CD4-positive, alpha-beta memory T cell (primary cell): ENCODE results near the gene API5. TPM values are rescaled to one million over a fixed set of nuclear protein-coding genes. Genes with fewer than 3 reads are reported as not detected.
"Not testable (repeated sequence)": the region's sequence is repeated elsewhere in the genome, so short reads cannot be mapped to it uniquely, and the experiment has no call there.

Source experiments
- CTCF ChIA-PET: fragments of 350-600 bp; sonication (Branson Sonifier 250); formaldehyde crosslinking; loops from one replicate; lab custom pipeline; 2021; ENCODE audit warnings: inconsistent platforms; ENCODE audit not compliant: partially characterized antibody; lab: Charles Lee
- POLR2A ChIA-PET: fragments of 350-600 bp; sonication (Branson Sonifier 250); formaldehyde crosslinking; loops from one replicate; lab custom pipeline; 2021; ENCODE audit not compliant: partially characterized antibody; lab: Charles Lee
- DNase-seq, 5 donors: peaks; one replicate each; pipeline versions ENCODE4 v3.0.0 to v3.0.0-alpha.2; 2020 to 2022; ENCODE audit warnings: mixed read lengths in 1 of 5
- H3K27ac ChIP-seq: one replicate; pipeline ENCODE4 v1.7.0; 2013; ENCODE audit warnings: low read depth, low read length
- H3K27me3 ChIP-seq: 2 replicates; pipeline ENCODE4 v1.7.0; 2013; ENCODE audit warnings: mild to moderate bottlenecking, low read length, moderate library complexity; ENCODE audit not compliant: insufficient read depth
- H3K36me3 ChIP-seq: 2 replicates; pipeline ENCODE4 v1.7.0; 2013; ENCODE audit warnings: mild to moderate bottlenecking, low read length, moderate library complexity; ENCODE audit not compliant: insufficient read depth
- H3K4me1 ChIP-seq: 2 replicates; pipeline ENCODE4 v1.7.0; 2013; ENCODE audit warnings: mild to moderate bottlenecking, low read length, moderate library complexity; ENCODE audit not compliant: insufficient read depth
- H3K4me3 ChIP-seq, 2 donors: one replicate each; pipeline ENCODE4 v1.7.0; 2013; ENCODE audit warnings: low read length in 2 of 2, mild to moderate bottlenecking in 1 of 2
- H3K9me3 ChIP-seq, 2 donors: one replicate each; pipeline ENCODE4 v1.7.0; 2013; ENCODE audit warnings: low read length in 2 of 2, control low read depth in 1 of 2; ENCODE audit not compliant: control insufficient read depth in 1 of 2
- H3K27ac Mint-ChIP-seq, 7 donors: one replicate each; pipeline ENCODE4 v1.8.0; 2020 to 2021; ENCODE audit warnings: mixed read lengths in 7 of 7, mild to moderate bottlenecking in 6 of 7, inconsistent platforms in 3 of 7, moderate library complexity in 3 of 7
- H3K27me3 Mint-ChIP-seq, 2 donors: one replicate each; pipeline ENCODE4 v1.8.0; 2020 to 2021; ENCODE audit warnings: mixed read lengths in 2 of 2
- H3K36me3 Mint-ChIP-seq, 2 donors: one replicate each; pipeline ENCODE4 v1.8.0; 2020 to 2021; ENCODE audit warnings: mixed read lengths in 2 of 2, inconsistent platforms in 1 of 2, mild to moderate bottlenecking in 1 of 2
- H3K4me1 Mint-ChIP-seq, 4 donors: one replicate each; pipeline ENCODE4 v1.8.0; 2020 to 2021; ENCODE audit warnings: mixed read lengths in 4 of 4, mild to moderate bottlenecking in 1 of 4
- H3K4me3 Mint-ChIP-seq, 8 donors: one replicate each; pipeline ENCODE4 v1.8.0; 2020 to 2021; ENCODE audit warnings: mixed read lengths in 8 of 8, mild to moderate bottlenecking in 7 of 8, moderate library complexity in 6 of 8, inconsistent platforms in 3 of 8
- H3K9me3 Mint-ChIP-seq, 8 donors: one replicate each; pipeline ENCODE4 v1.8.0; 2020 to 2021; ENCODE audit warnings: mixed read lengths in 8 of 8, mild to moderate bottlenecking in 5 of 8, inconsistent platforms in 3 of 8, moderate library complexity in 1 of 8
- intact Hi-C: fragments of 100-400 bp; cut with micrococcal nuclease; formaldehyde crosslinking; loops from one replicate; pipeline ENCODE4 v1.15.1; 2023
- polyA plus RNA-seq, 2 donors: library from polyadenylated mRNA; unstranded; fragments of 300-500 nt; fragmentation: Illumina TruSeq; gene quantifications; one replicate each; pipeline ENCODE4 v1.2.3, GENCODE V29; 2021
- total RNA-seq, 2 experiments: library from RNA; stranded (reverse); gene quantifications; one replicate each; pipeline ENCODE4 v1.2.3, GENCODE V29; 2021

API5 gene
- total and polyA plus RNA-seq, 4 experiments from 2014 or later, result 93.7 to 182 (median 119) TPM

- Histone ChIP-seq H3K27me3 (no peaks in the 10 kb centered on the region), H3K27ac (no peak overlapping the region), H3K4me1 (no peaks in the 10 kb centered on the region), H3K9me3 (no peaks in the 10 kb centered on the region), H3K4me3 (no peak overlapping the region), H3K36me3 (peaks cover 93% of the 10 kb centered on the region)
- DNase-seq, result no peak
- POLR2A ChIA-PET, result no interaction called here
- Mint-ChIP-seq H3K9me3 (no peaks in the 10 kb centered on the region), H3K27ac (no peak overlapping the region), H3K27me3 (no peaks in the 10 kb centered on the region), H3K36me3 (peaks cover 60 to 84% of the 10 kb centered on the region in 2 donors), H3K4me3 (no peak overlapping the region), H3K4me1 (peaks cover 0 to 2% (median 0%) of the 10 kb centered on the region in 4 donors)
- CTCF ChIA-PET, result interaction anchor here (4.8 kb wide), 1 partner anchor 16 kb away, joined by 24 read pairs; the partner anchor contains the start of gene API5
- intact Hi-C loops, result no loop called here
Measured at GRCh38 chr11:43328482-43328881, 16.7 kb downstream of the API5 start.

- H3K4me1 ChIP-seq, result no peaks in the 10 kb centered on the region
- Mint-ChIP-seq H3K4me3 (no peak overlapping the region), H3K9me3 (no peaks in the 10 kb centered on the region), H3K27ac (peak overlapping the region in 2 of 7 donors; percentile 53 to 69), H3K4me1 (no peaks in the 10 kb centered on the region), H3K27me3 (no peaks in the 10 kb centered on the region), H3K36me3 (peaks cover 26 to 50% of the 10 kb centered on the region in 2 donors)
- no peaks in the 10 kb centered on the region for H3K27me3 ChIP-seq
- H3K4me3 ChIP-seq, result no peak overlapping the region
- H3K9me3 ChIP-seq, result no peaks in the 10 kb centered on the region
- POLR2A ChIA-PET, result no interaction called here
- H3K36me3 ChIP-seq, result peaks cover 17% of the 10 kb centered on the region
- CTCF ChIA-PET, result no interaction called here
- DNase-seq, result no peak
- no peak overlapping the region for H3K27ac ChIP-seq
- intact Hi-C loops, result no loop called here
Measured at GRCh38 chr11:43341159-43341558, 29.4 kb downstream of the API5 start.

- H3K36me3 Mint-ChIP-seq, DNase-seq, H3K9me3 Mint-ChIP-seq, CTCF ChIA-PET, intact Hi-C loops, H3K27ac ChIP-seq, POLR2A ChIA-PET, H3K36me3 ChIP-seq, H3K4me3 ChIP-seq, H3K9me3 ChIP-seq, H3K4me1 Mint-ChIP-seq, H3K27ac Mint-ChIP-seq, H3K27me3 ChIP-seq, H3K4me1 ChIP-seq, H3K27me3 Mint-ChIP-seq: not testable (repeated sequence)
- H3K4me3 Mint-ChIP-seq, result peak overlapping the region in 2 of 8 donors; percentile 49 to 86
Measured at GRCh38 chr11:43351426-43351825, 39.6 kb downstream of the API5 start.

GRCh38 chr11:43354311-43354710 is 42.5 kb downstream of the API5 start:
- CTCF ChIA-PET, result no interaction called here
- Histone ChIP-seq H3K4me3 (no peak overlapping the region), H3K27me3 (no peaks in the 10 kb centered on the region), H3K36me3 (no peaks in the 10 kb centered on the region), H3K27ac (no peak overlapping the region), H3K9me3 (no peaks in the 10 kb centered on the region), H3K4me1 (peaks cover 7% of the 10 kb centered on the region)
- peaks cover 4 to 7% of the 10 kb centered on the region in 2 donors for H3K36me3 Mint-ChIP-seq
- no peaks in the 10 kb centered on the region for H3K27me3 Mint-ChIP-seq
- H3K4me1 Mint-ChIP-seq, result peaks cover 5 to 18% (median 11%) of the 10 kb centered on the region in 4 donors
- DNase-seq, result no peak
- POLR2A ChIA-PET, result no interaction called here
- H3K4me3 Mint-ChIP-seq, result no peak overlapping the region
- H3K27ac Mint-ChIP-seq, result no peak overlapping the region
- H3K9me3 Mint-ChIP-seq, result peaks cover 0 to 2% (median 0%) of the 10 kb centered on the region in 8 donors
- intact Hi-C loops, result no loop called here

GRCh38 chr11:43356336-43356735 is 44.5 kb downstream of the API5 start:
- no peak for DNase-seq
- H3K27me3 ChIP-seq, result no peaks in the 10 kb centered on the region
- no peak overlapping the region for H3K27ac ChIP-seq
- intact Hi-C loops, result no loop called here
- Mint-ChIP-seq H3K36me3 (peaks cover 4 to 16% of the 10 kb centered on the region in 2 donors), H3K27me3 (no peaks in the 10 kb centered on the region), H3K9me3 (peaks cover 0 to 2% (median 0%) of the 10 kb centered on the region in 8 donors), H3K27ac (no peak overlapping the region), H3K4me1 (peaks cover 19 to 38% (median 29%) of the 10 kb centered on the region in 4 donors), H3K4me3 (peak overlapping the region in 3 of 8 donors; percentile 21 to 59 (median 41))
- CTCF ChIA-PET, result interaction anchor here (6.1 kb wide), 1 partner anchor 44 kb away, joined by 59 read pairs; the partner anchor contains the start of gene API5
- H3K9me3 ChIP-seq, result no peaks in the 10 kb centered on the region
- no peaks in the 10 kb centered on the region for H3K36me3 ChIP-seq
- POLR2A ChIA-PET, result no interaction called here
- H3K4me3 ChIP-seq, result no peak overlapping the region
- peaks cover 23% of the 10 kb centered on the region for H3K4me1 ChIP-seq

- intact Hi-C loops, result loop anchor here (1.0 to 2.0 kb wide), 4 partner anchors 47 to 522 kb away; partner anchors contain the start of genes ALKBH3, API5 and HSD17B12
- Mint-ChIP-seq H3K4me3 (peak overlapping the region; percentile 94 to 100 (median 99)), H3K9me3 (peaks cover 0 to 2% (median 0%) of the 10 kb centered on the region in 8 donors), H3K36me3 (peaks cover 0 to 22% of the 10 kb centered on the region in 2 donors), H3K27me3 (no peaks in the 10 kb centered on the region), H3K4me1 (peaks cover 27 to 55% (median 44%) of the 10 kb centered on the region in 4 donors), H3K27ac (peak overlapping the region; percentile 96 to 99 (median 98))
- ChIA-PET CTCF (interaction anchor here (0.5 to 6.1 kb wide), 7 partner anchors 8 to 619 kb away, joined by 3 to 59 read pairs (median 3); partner anchors contain the start of gene API5), POLR2A (interaction anchor here (0.8 to 5.6 kb wide), 7 partner anchors 9 to 322 kb away, joined by 3 to 61 read pairs (median 7); partner anchors contain the start of genes API5 and HSD17B12)
- Histone ChIP-seq H3K4me1 (peaks cover 32% of the 10 kb centered on the region), H3K9me3 (no peaks in the 10 kb centered on the region), H3K27ac (peak overlapping the region; percentile 92), H3K4me3 (peak overlapping the region; percentile 51 to 89), H3K36me3 (no peaks in the 10 kb centered on the region), H3K27me3 (no peaks in the 10 kb centered on the region)
- no peak for DNase-seq
Measured at GRCh38 chr11:43358279-43358800, 46.5 kb downstream of the API5 start.

- intact Hi-C loops, result loop anchor here (1.0 to 2.0 kb wide), 4 partner anchors 48 to 521 kb away; partner anchors contain the start of genes ALKBH3, API5 and HSD17B12
- peaks cover 31 to 60% (median 47%) of the 10 kb centered on the region in 4 donors for H3K4me1 Mint-ChIP-seq
- H3K27me3 ChIP-seq, result no peaks in the 10 kb centered on the region
- POLR2A ChIA-PET, result interaction anchor here (0.8 to 5.6 kb wide), 7 partner anchors 8 to 322 kb away, joined by 3 to 61 read pairs (median 7); partner anchors contain the start of genes API5 and HSD17B12
- no peaks in the 10 kb centered on the region for H3K36me3 ChIP-seq
- no peaks in the 10 kb centered on the region for H3K9me3 ChIP-seq
- peaks cover 0 to 2% (median 0%) of the 10 kb centered on the region in 8 donors for H3K9me3 Mint-ChIP-seq
- H3K27me3 Mint-ChIP-seq, result no peaks in the 10 kb centered on the region
- peaks cover 32% of the 10 kb centered on the region for H3K4me1 ChIP-seq
- peak within 1 kb of the TSS; percentile 51 to 89 for H3K4me3 ChIP-seq
- H3K27ac Mint-ChIP-seq, result peak within 1 kb of the TSS; percentile 96 to 99 (median 98)
- CTCF ChIA-PET, result interaction anchor here (0.9 to 6.1 kb wide), 7 partner anchors 8 to 60 kb away, joined by 3 to 59 read pairs (median 3); partner anchors contain the start of gene API5
- peaks cover 3 to 27% of the 10 kb centered on the region in 2 donors for H3K36me3 Mint-ChIP-seq
- H3K4me3 Mint-ChIP-seq, result peak within 1 kb of the TSS; percentile 94 to 100 (median 99)
- peak; percentile 89 to 95 (median 90) for DNase-seq
- peak within 1 kb of the TSS; percentile 92 for H3K27ac ChIP-seq
Measured at GRCh38 chr11:43358801-43359421, 47.1 kb downstream of the API5 start, which contains the start of gene TTC17. TSS of gene TTC17 (plus strand) at chr11:43358920. CDS start at chr11:43358955, 35 bp downstream.
